DOHH2 (cell line): Measurements from ENCODE around the gene KRTAP4-12.
A peak's percentile ranks its signal among the peaks of the same experiment; 100 is the strongest.
"Not testable (repeated sequence)": the region's sequence is repeated elsewhere in the genome, so short reads cannot be mapped to it uniquely, and the experiment has no call there.

Experiments
- H3F3A ChIP-seq: fragments of 200-600 bp; sonication (generic), shearing (Covaris generic); 2 replicates; pipeline ENCODE4 v1.6.0; 2016; ENCODE audit warnings: antibody characterized with exemption, mild to moderate bottlenecking; ENCODE audit not compliant: control insufficient read depth, insufficient read depth
- H3K27ac ChIP-seq: fragments of 200-600 bp; sonication (generic); 2 replicates; pipeline ENCODE4 v1.5.1; 2014; ENCODE audit warnings: low read depth, mild to moderate bottlenecking, low read length, moderate library complexity
- H3K27me3 ChIP-seq: fragments of 200-600 bp; sonication (generic); 2 replicates; pipeline ENCODE4 v1.6.1; 2014; ENCODE audit warnings: mild to moderate bottlenecking, low read length, mixed read lengths; ENCODE audit not compliant: control insufficient read depth
- H3K36me3 ChIP-seq: fragments of 200-600 bp; sonication (generic); 2 replicates; pipeline ENCODE4 v1.6.1; 2014; ENCODE audit warnings: mild to moderate bottlenecking, low read length, moderate library complexity, mixed read lengths; ENCODE audit not compliant: control insufficient read depth
- H3K4me1 ChIP-seq: fragments of 200-600 bp; sonication (generic); 2 replicates; pipeline ENCODE4 v1.6.1; 2014; ENCODE audit warnings: mild to moderate bottlenecking, low read length, mixed read lengths; ENCODE audit not compliant: control insufficient read depth
- H3K4me2 ChIP-seq: fragments of 200-600 bp; sonication (generic); 2 replicates; pipeline ENCODE4 v1.6.0; 2014; ENCODE audit warnings: mild to moderate bottlenecking, low read length, moderate library complexity
- H3K4me3 ChIP-seq: fragments of 200-600 bp; sonication (generic); 2 replicates; pipeline ENCODE4 v1.5.1; 2014; ENCODE audit warnings: mild to moderate bottlenecking, low read length, mixed read lengths
- H3K79me2 ChIP-seq: fragments of 200-600 bp; sonication (generic); 2 replicates; pipeline ENCODE4 v1.6.1; 2014; ENCODE audit warnings: mild to moderate bottlenecking, low read length, mixed read lengths; ENCODE audit not compliant: control insufficient read depth
- H3K9me2 ChIP-seq: fragments of 200-600 bp; sonication (generic); replicated peaks from 2 replicates; pipeline ENCODE4 v1.6.1; 2014; ENCODE audit warnings: mild to moderate bottlenecking, low read length, mixed read lengths; ENCODE audit not compliant: control insufficient read depth
- H3K9me3 ChIP-seq: fragments of 200-600 bp; sonication (generic); 2 replicates; pipeline ENCODE4 v1.6.1; 2014; ENCODE audit warnings: antibody characterized with exemption, low read length, mixed read lengths; ENCODE audit not compliant: control insufficient read depth, insufficient read depth
- H4K20me1 ChIP-seq: fragments of 200-600 bp; sonication (generic); 2 replicates; pipeline ENCODE4 v1.6.0; 2014; ENCODE audit warnings: low read depth, mild to moderate bottlenecking, antibody characterized with exemption, low read length, moderate library complexity; ENCODE audit not compliant: control insufficient read depth, insufficient read depth
- EZH2phosphoT487 ChIP-seq: fragments of 200-600 bp; sonication (generic); IDR thresholded peaks from 2 replicates; pipeline ENCODE4 v1.6.1; 2017; ENCODE audit warnings: borderline replicate concordance, mild to moderate bottlenecking, antibody characterized with exemption, low read length, moderate library complexity, mixed read lengths
- TF ChIP-seq, protein P1 (sequence below): fragments of 200-600 bp; sonication (generic); IDR thresholded peaks from one replicate; pipeline ENCODE4 v1.5.1; 2014; ENCODE audit warnings: antibody characterized with exemption, mild to moderate bottlenecking, low read depth, low read length; ENCODE audit not compliant: poor library complexity, severe bottlenecking

The KRTAP4-12 gene

GRCh38 chr17:41118721-41119120 is 5.3 kb downstream of the KRTAP4-12 start:
- no peak overlapping the region for H3K4me2 ChIP-seq
- peaks cover 82% of the 10 kb centered on the region for H3K4me1 ChIP-seq
- H3K9me2 ChIP-seq: no peaks in the 10 kb centered on the region
- H3K79me2 ChIP-seq: no peaks in the 10 kb centered on the region
- peak overlapping the region; percentile 91 for H3K27ac ChIP-seq
- H3K36me3 ChIP-seq: peaks cover 13% of the 10 kb centered on the region
- peaks cover 17% of the 10 kb centered on the region for H3K9me3 ChIP-seq
- H3K4me3 ChIP-seq: no peak overlapping the region
- no peak for TF ChIP-seq EZH2phosphoT487
- TF ChIP-seq, protein P1, sequence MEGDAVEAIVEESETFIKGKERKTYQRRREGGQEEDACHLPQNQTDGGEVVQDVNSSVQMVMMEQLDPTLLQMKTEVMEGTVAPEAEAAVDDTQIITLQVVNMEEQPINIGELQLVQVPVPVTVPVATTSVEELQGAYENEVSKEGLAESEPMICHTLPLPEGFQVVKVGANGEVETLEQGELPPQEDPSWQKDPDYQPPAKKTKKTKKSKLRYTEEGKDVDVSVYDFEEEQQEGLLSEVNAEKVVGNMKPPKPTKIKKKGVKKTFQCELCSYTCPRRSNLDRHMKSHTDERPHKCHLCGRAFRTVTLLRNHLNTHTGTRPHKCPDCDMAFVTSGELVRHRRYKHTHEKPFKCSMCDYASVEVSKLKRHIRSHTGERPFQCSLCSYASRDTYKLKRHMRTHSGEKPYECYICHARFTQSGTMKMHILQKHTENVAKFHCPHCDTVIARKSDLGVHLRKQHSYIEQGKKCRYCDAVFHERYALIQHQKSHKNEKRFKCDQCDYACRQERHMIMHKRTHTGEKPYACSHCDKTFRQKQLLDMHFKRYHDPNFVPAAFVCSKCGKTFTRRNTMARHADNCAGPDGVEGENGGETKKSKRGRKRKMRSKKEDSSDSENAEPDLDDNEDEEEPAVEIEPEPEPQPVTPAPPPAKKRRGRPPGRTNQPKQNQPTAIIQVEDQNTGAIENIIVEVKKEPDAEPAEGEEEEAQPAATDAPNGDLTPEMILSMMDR: no peak
- no peaks in the 10 kb centered on the region for H4K20me1 ChIP-seq
- no peaks in the 10 kb centered on the region for H3K27me3 ChIP-seq
- peaks cover 18% of the 10 kb centered on the region for H3F3A ChIP-seq

GRCh38 chr17:41117846-41118386 is 6.1 kb downstream of the KRTAP4-12 start, which contains the start of gene KRTAP4-11:
TSS of gene KRTAP4-11 (minus strand) at chr17:41118373. CDS start at chr17:41118315, 58 bp downstream.
- not testable (repeated sequence) for H3K4me3 ChIP-seq, H3K79me2 ChIP-seq, H4K20me1 ChIP-seq, H3K9me2 ChIP-seq, H3K27me3 ChIP-seq
- Histone ChIP-seq H3K9me3 (peaks cover 17% of the 10 kb centered on the region), H3F3A (peaks cover 15% of the 10 kb centered on the region), H3K4me2 (0 out of 2 replicates have a peak within 1 kb of the TSS, but pooled peaks have one; percentile 55), H3K27ac (peak within 1 kb of the TSS; percentile 91), H3K4me1 (peaks cover 75% of the 10 kb centered on the region), H3K36me3 (peaks cover 13% of the 10 kb centered on the region)

- Histone ChIP-seq H3K9me3 (peaks cover 11% of the 10 kb centered on the region), H3K4me3 (peak overlapping the region; percentile 44), H3K27ac (peak overlapping the region; percentile 50), H4K20me1 (no peaks in the 10 kb centered on the region), H3K27me3 (no peaks in the 10 kb centered on the region), H3F3A (peaks cover 15% of the 10 kb centered on the region), H3K36me3 (peaks cover 2% of the 10 kb centered on the region; the same call in 1 of the 2 replicates), H3K9me2 (no peaks in the 10 kb centered on the region), H3K79me2 (no peaks in the 10 kb centered on the region), H3K4me1 (peaks cover 59% of the 10 kb centered on the region), H3K4me2 (peak overlapping the region; percentile 55)
- TF ChIP-seq, protein P1: no peak
- no peak for TF ChIP-seq EZH2phosphoT487
Observed at GRCh38 chr17:41116297-41116696, 7.7 kb downstream of the KRTAP4-12 start.

- Histone ChIP-seq H3K36me3 (no peaks in the 10 kb centered on the region), H3K9me3 (peaks cover 17% of the 10 kb centered on the region), H3K79me2 (no peaks in the 10 kb centered on the region), H3K4me1 (peaks cover 24% of the 10 kb centered on the region), H3K4me3 (no peak overlapping the region), H3F3A (no peaks in the 10 kb centered on the region), H3K27me3 (no peaks in the 10 kb centered on the region), H3K27ac (no peak overlapping the region), H3K9me2 (no peaks in the 10 kb centered on the region), H4K20me1 (no peaks in the 10 kb centered on the region), H3K4me2 (no peak overlapping the region)
- no peak for TF ChIP-seq EZH2phosphoT487
- TF ChIP-seq, protein P1: no peak
Observed at GRCh38 chr17:41111151-41111885, 12.7 kb downstream of the KRTAP4-12 start.

DNA sequence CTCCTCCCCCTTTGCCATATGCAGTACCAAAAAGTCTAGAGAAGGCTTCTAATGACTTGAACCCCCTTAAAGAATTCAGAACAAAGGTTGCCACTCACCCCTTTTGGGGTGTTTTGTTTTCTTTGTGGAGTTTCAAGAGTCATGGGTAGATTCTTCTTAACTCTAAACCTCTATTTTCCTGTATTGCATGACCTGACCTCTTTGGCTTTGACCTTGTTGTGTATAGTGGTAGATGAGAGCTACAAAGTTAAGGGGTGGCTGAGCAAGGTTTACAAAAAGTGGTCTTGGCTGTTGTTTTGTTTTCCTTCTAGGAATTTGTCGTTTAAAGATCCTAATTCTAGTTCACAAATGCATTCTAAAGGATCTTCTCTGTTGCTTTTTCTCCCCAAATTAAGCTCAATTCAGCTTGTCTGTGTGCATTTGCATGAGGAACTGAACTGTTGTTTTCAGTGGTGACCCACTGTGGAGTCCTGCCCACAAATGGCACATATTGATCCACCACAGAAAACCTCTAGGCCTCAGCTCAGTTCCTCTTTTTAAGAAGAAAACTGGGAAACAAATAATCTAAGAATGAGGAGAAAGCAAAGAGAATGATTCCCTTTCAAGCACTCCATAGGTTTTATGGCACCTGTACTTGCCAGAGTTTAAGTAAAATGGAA is 15.1 kb downstream of the KRTAP4-12 start:
- not testable (repeated sequence) for H3F3A ChIP-seq, H3K27me3 ChIP-seq, H3K79me2 ChIP-seq, H3K27ac ChIP-seq, H4K20me1 ChIP-seq, H3K36me3 ChIP-seq, H3K9me2 ChIP-seq
- Histone ChIP-seq H3K4me2 (peak overlapping the region; percentile 26; the same call in 1 of the 2 replicates), H3K4me1 (peaks cover 15% of the 10 kb centered on the region), H3K4me3 (peak overlapping the region; percentile 31; the same call in 1 of the 2 replicates), H3K9me3 (peaks cover 17% of the 10 kb centered on the region)
